Mesothelial cell of epicardium (in vitro differentiated cells): Measurements from ENCODE around the gene TRPM3. TPM values are rescaled to one million over a fixed set of nuclear protein-coding genes. Genes with fewer than 3 reads are reported as not detected.
A peak's percentile ranks its signal among the peaks of the same experiment; 100 is the strongest.

Experiments
- DNase-seq, 2 experiments: peaks; one replicate each; pipeline ENCODE4 v3.0.0; 2021; ENCODE audit warnings: low spot score in 2 of 2; ENCODE audit not compliant: unreplicated experiment in 2 of 2
- H3K27ac Mint-ChIP-seq: 2 replicates; pipeline ENCODE4 v1.8.0; 2021; ENCODE audit warnings: mixed read lengths
- H3K27me3 Mint-ChIP-seq: 2 replicates; pipeline ENCODE4 v1.8.0; 2021; ENCODE audit warnings: low read depth, mixed read lengths
- H3K36me3 Mint-ChIP-seq: 2 replicates; pipeline ENCODE4 v1.8.0; 2021; ENCODE audit warnings: mixed read lengths
- H3K4me1 Mint-ChIP-seq: 2 replicates; pipeline ENCODE4 v1.8.0; 2021; ENCODE audit warnings: mixed read lengths
- H3K4me3 Mint-ChIP-seq: 2 replicates; pipeline ENCODE4 v1.8.0; 2021; ENCODE audit warnings: mild to moderate bottlenecking, moderate library complexity, mixed read lengths
- H3K9me3 Mint-ChIP-seq: 2 replicates; pipeline ENCODE4 v1.8.0; 2021; ENCODE audit warnings: mixed read lengths
- total RNA-seq: library from RNA; stranded (reverse); gene quantifications from 3 replicates; pipeline ENCODE4 v1.2.1, GENCODE V29; 2021
- TF ChIP-seq, protein P1 (sequence below): fragments of 200-600 bp; sonication (generic); IDR thresholded peaks from one replicate; pipeline ENCODE4 v1.5.0; 2021; ENCODE audit warnings: antibody characterized with exemption; ENCODE audit not compliant: unreplicated experiment

The TRPM3 gene
- total RNA-seq, 1 donor from 2014 or later, result 1.6 TPM

GRCh38 chr9:70492319-70492777 lies 629.1 kb downstream of the TRPM3 start:
- no peak for DNase-seq
- Mint-ChIP-seq H3K36me3 (no peaks in the 10 kb centered on the region), H3K4me3 (no peak overlapping the region), H3K27me3 (peaks cover 3% of the 10 kb centered on the region), H3K9me3 (no peaks in the 10 kb centered on the region), H3K27ac (no peak overlapping the region), H3K4me1 (peaks cover 13% of the 10 kb centered on the region)
- TF ChIP-seq, protein P1, sequence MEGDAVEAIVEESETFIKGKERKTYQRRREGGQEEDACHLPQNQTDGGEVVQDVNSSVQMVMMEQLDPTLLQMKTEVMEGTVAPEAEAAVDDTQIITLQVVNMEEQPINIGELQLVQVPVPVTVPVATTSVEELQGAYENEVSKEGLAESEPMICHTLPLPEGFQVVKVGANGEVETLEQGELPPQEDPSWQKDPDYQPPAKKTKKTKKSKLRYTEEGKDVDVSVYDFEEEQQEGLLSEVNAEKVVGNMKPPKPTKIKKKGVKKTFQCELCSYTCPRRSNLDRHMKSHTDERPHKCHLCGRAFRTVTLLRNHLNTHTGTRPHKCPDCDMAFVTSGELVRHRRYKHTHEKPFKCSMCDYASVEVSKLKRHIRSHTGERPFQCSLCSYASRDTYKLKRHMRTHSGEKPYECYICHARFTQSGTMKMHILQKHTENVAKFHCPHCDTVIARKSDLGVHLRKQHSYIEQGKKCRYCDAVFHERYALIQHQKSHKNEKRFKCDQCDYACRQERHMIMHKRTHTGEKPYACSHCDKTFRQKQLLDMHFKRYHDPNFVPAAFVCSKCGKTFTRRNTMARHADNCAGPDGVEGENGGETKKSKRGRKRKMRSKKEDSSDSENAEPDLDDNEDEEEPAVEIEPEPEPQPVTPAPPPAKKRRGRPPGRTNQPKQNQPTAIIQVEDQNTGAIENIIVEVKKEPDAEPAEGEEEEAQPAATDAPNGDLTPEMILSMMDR, result no peak

DNA sequence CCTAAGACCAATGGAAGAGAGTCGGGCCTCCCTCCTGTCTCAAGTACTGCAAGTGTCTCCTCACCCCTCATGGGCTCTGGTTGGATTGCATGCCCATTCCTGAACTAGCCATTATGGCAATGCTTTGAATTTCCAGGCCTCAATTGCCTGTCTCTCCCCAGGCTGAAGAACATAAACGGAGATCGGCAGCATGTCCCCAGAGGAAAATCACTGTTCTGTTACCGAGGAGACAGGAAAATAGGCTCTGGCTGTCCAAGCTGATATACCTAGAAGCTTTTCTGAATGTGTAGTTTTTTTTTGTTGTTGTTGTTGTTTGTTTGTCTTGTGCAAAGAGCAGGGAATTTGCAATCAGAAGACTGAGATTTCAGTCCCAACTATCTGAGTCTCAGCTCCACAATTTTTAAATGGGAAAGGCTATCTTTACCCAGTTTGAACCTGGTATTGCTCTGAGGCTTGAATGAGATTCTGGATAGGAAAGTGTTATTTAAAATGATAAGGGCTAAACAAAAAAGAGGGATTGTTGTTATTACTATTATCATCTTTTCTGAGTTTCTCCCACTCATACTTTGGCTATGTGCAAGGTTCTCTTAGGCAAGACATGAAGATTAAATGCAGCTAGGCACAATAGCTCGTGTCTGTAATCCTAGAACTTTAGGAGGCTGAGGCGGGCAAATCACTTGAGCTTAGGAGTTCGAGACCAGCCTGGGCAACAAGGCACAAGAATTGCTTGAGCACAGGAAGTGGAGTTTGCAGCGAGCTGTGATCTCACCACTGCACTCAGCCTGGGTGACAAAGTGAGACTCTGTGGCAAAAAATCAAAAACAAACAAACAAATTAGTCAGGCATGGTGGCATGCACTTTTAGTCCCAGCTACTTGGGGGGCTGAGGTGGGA lies 629.7 kb downstream of the TRPM3 start:
- peaks cover 3% of the 10 kb centered on the region for H3K27me3 Mint-ChIP-seq
- no peaks in the 10 kb centered on the region for H3K36me3 Mint-ChIP-seq
- H3K4me1 Mint-ChIP-seq, result peaks cover 13% of the 10 kb centered on the region
- no peak overlapping the region for H3K27ac Mint-ChIP-seq
- DNase-seq, result no peak
- no peaks in the 10 kb centered on the region for H3K9me3 Mint-ChIP-seq
- H3K4me3 Mint-ChIP-seq, result no peak overlapping the region
- TF ChIP-seq, protein P1, result no peak

DNA sequence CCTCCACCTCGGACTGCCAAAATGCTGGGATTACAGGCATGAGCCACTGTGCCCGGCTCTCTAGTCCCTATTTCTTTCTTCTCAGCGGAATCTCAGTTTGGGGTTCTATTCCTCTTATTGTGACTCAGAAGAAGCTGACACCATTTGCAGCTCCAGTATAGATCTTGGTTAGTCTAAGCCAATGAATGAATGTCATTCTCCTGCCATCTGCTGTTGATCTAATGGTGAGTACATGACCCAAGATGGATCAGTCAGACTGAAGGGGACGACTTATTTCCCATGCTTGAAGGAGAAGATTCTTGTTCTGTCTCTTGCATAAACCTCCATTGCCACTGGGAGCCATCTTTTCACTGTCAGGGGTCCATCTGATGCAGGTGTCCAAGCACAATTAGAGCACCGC lies 630.9 kb downstream of the TRPM3 start:
- no peak for DNase-seq
- Mint-ChIP-seq H3K36me3 (no peaks in the 10 kb centered on the region), H3K27ac (no peak overlapping the region), H3K4me3 (no peak overlapping the region), H3K4me1 (peaks cover 16% of the 10 kb centered on the region), H3K9me3 (no peaks in the 10 kb centered on the region), H3K27me3 (peaks cover 3% of the 10 kb centered on the region)
- TF ChIP-seq, protein P1, result no peak

DNA sequence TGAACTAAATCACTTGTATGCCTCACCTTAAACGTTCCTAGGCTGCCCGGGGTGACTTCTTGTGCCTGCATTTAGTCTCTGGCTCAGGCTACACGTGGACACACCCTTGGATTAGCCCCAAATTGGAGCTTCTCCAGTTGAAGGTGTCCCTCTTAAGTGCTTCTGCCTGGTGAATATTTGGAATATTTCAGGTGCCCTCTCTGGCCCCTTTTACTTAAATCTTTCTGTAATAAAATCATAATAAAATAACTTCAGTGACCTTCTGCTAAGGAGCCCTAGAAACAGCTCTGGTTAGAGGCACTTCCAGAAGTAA lies 632.7 kb downstream of the TRPM3 start:
- H3K4me1 Mint-ChIP-seq, result peaks cover 23% of the 10 kb centered on the region
- H3K27me3 Mint-ChIP-seq, result no peaks in the 10 kb centered on the region
- TF ChIP-seq, protein P1, result no peak
- no peaks in the 10 kb centered on the region for H3K9me3 Mint-ChIP-seq
- no peaks in the 10 kb centered on the region for H3K36me3 Mint-ChIP-seq
- DNase-seq, result no peak
- H3K4me3 Mint-ChIP-seq, result no peak overlapping the region
- peak overlapping the region; percentile 37 for H3K27ac Mint-ChIP-seq

DNA sequence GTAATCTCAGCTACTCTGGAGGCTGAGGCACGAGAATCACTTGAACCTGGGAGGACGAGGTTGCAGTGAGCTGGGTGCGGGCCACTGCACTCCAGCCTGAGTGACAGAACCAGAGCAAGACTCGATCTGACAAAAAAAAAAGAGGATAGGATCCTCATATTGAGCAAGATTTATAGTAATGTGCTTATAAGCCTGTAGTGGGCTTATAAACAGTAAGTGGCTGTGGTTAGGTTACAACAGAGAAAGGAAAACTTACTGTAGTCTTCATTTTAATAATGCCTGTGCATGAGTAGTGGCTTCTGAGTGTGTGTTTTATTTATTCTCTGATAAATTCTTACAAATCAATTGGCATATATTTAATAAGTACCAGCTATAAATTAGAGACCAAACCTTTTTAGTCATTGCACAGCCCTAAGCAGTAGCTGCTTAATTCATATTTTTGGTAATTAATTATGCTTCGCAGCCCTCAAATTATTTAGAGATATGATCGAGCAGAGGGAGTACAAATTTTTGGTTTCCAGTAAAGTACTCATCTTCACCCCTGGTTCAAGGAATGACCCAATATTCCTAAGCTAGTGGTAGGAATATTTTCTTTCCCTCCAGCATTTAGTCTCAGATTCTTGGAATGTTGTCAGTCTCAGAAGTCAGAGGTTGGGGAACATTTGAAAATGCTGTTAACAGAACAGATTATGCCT lies 633.2 kb downstream of the TRPM3 start:
- Mint-ChIP-seq H3K27ac (no peak overlapping the region), H3K27me3 (no peaks in the 10 kb centered on the region), H3K4me3 (no peak overlapping the region), H3K9me3 (peaks cover under 1% of the 10 kb centered on the region), H3K4me1 (peaks cover 23% of the 10 kb centered on the region), H3K36me3 (no peaks in the 10 kb centered on the region)
- DNase-seq, result no peak
- TF ChIP-seq, protein P1, result no peak
